SJSA1 (cell line): ENCODE results near the gene LHFPL3. TPM values are rescaled to one million over a fixed set of nuclear protein-coding genes. Genes with fewer than 3 reads are reported as not detected.

ENCODE experiments used
- DNase-seq, 2 experiments: peaks; one replicate each; pipeline ENCODE4 v3.0.0-alpha.2; 2015 to 2020; ENCODE audit warnings: low spot score in 2 of 2, low read depth in 1 of 2
- H3K27ac ChIP-seq: fragments of 250-450 bp; sonication (Bioruptor Pico); 2 replicates; pipeline ENCODE4 v1.5.1; 2020; ENCODE audit warnings: mild to moderate bottlenecking, moderate library complexity
- H3K27me3 ChIP-seq: fragments of 250-450 bp; sonication (Bioruptor Pico); replicated peaks from 2 replicates; pipeline ENCODE4 v1.5.1; 2020; ENCODE audit warnings: mild to moderate bottlenecking, moderate library complexity
- H3K36me3 ChIP-seq: fragments of 250-450 bp; sonication (Bioruptor Pico); 2 replicates; pipeline ENCODE4 v1.5.1; 2020; ENCODE audit warnings: mild to moderate bottlenecking
- H3K4me1 ChIP-seq: fragments of 250-450 bp; sonication (Bioruptor Pico); replicated peaks from 2 replicates; pipeline ENCODE4 v1.6.1; 2021; ENCODE audit warnings: mild to moderate bottlenecking
- H3K4me3 ChIP-seq: fragments of 250-450 bp; sonication (Bioruptor Pico); 2 replicates; pipeline ENCODE4 v1.5.1; 2020; ENCODE audit warnings: mild to moderate bottlenecking
- H3K9me3 ChIP-seq: fragments of 250-450 bp; sonication (Bioruptor Pico); replicated peaks from 2 replicates; pipeline ENCODE4 v1.5.1; 2020; ENCODE audit warnings: mild to moderate bottlenecking
- total RNA-seq: library from RNA; depleted of rRNA; stranded (reverse); fragments of >200 nt; shearing (Covaris generic); gene quantifications from 2 replicates; pipeline ENCODE4 v1.2.3, GENCODE V29; 2014

The LHFPL3 gene
- total RNA-seq, 1 experiment from 2014 or later = not detected

DNA sequence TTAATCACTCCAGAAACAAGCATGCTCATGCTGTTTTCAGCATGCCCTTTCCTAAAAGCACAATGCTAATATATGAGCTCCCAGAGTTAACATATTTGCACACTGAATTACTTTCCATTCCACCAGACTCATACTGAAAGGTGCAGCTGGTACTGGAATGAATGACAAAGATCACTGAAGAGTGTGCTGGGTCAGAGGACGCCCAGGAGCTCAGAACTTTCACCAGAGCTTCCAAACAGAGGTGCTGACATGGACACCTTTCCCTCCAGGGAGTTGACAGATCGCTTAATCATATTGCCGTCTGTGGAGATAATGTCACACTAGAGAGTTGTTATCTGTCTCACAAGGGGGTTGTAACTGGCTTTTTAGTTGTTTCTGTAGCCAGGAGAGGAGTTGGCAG lies 292.9 kb downstream of the LHFPL3 start:
- Histone ChIP-seq H3K4me3 (no peak overlapping the region), H3K27ac (no peak overlapping the region), H3K36me3 (no peaks in the 10 kb centered on the region), H3K4me1 (no peaks in the 10 kb centered on the region), H3K27me3 (no peaks in the 10 kb centered on the region), H3K9me3 (no peaks in the 10 kb centered on the region)
- DNase-seq = no peak

DNA sequence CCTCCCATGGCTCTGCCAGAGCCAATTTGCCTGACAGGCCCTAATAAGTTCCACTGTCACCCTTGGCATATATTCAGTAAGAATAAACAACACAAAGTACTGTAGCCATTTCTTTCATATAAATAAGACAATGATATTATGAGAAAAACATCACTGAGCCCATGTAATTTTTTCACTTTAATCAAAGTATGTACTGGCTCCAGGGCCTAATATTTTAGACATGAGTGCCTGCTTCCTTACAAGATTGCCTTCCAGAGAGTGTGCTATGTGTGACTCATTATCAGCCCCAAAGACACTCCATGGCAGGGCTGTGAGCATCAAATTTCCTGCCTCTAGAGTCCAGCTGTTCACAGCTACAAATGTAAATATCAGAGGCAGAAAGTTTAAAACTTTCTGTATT lies 297.6 kb downstream of the LHFPL3 start:
- no peaks in the 10 kb centered on the region for H3K4me1 ChIP-seq
- DNase-seq = no peak
- H3K27ac ChIP-seq = no peak overlapping the region
- no peak overlapping the region for H3K4me3 ChIP-seq
- H3K9me3 ChIP-seq = no peaks in the 10 kb centered on the region
- H3K27me3 ChIP-seq = no peaks in the 10 kb centered on the region
- no peaks in the 10 kb centered on the region for H3K36me3 ChIP-seq

DNA sequence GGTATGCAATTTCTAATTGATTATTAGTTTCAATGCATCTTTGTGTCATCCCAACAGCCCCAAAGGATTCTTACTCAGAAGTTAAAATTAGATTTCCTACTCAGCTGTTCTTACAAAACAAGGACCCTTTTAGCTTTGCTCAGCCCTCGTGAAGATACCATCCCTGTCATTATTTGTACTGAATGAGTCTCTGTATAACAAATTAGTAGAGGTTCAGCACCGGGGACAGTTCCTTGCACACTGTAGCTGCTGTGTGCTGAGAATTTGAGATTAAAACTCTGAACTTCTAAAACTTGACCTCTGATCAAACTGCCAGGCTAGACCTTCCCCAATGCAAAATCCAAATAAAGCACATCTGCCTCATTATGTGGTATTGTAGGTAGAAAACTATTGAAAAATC lies 299.1 kb downstream of the LHFPL3 start:
- Histone ChIP-seq H3K27me3 (no peaks in the 10 kb centered on the region), H3K36me3 (no peaks in the 10 kb centered on the region), H3K27ac (no peak overlapping the region), H3K4me1 (no peaks in the 10 kb centered on the region), H3K9me3 (no peaks in the 10 kb centered on the region), H3K4me3 (no peak overlapping the region)
- DNase-seq = no peak

DNA sequence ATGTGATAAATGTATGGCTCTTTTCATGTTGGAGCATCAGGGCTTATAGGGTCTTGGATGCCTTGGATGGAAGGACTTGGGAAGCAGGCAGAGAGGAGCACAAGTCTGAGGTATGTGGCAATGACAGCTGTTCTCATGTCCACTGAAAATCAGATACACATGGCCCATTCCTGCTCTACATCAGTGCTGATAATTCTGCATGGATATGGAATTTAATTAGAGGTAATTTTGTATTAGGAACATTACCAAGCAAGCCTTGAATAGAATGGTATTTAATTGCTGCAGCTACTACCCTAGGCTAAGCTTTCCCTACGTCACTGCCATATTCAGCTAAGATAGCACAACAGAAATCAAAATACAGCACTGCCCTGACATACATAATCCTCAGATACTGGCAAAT lies 299.6 kb downstream of the LHFPL3 start:
- H3K27ac ChIP-seq = no peak overlapping the region
- H3K36me3 ChIP-seq = no peaks in the 10 kb centered on the region
- H3K27me3 ChIP-seq = no peaks in the 10 kb centered on the region
- no peak for DNase-seq
- H3K9me3 ChIP-seq = no peaks in the 10 kb centered on the region
- no peak overlapping the region for H3K4me3 ChIP-seq
- no peaks in the 10 kb centered on the region for H3K4me1 ChIP-seq

DNA sequence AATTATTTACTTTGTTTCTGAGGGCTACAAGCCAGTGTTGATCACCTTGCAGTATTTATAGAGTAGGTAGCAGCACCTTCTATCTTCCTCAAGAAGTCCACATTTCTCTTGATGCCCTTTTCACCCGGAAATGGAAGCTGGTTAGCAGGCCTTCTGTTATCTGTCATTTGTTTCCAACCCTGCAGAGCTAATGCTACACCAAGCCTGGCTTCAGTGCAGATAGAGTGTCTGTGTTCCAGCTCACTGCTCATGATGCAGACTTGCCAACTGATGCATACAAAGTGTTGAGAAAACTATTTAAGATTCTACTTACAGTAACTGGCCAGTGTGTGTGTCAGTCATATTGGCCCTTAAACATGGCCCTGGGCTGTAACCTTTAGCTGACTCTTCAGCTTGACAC lies 301.0 kb downstream of the LHFPL3 start:
- no peaks in the 10 kb centered on the region for H3K27me3 ChIP-seq
- no peak overlapping the region for H3K4me3 ChIP-seq
- H3K4me1 ChIP-seq = no peaks in the 10 kb centered on the region
- DNase-seq = no peak
- no peak overlapping the region for H3K27ac ChIP-seq
- no peaks in the 10 kb centered on the region for H3K36me3 ChIP-seq
- no peaks in the 10 kb centered on the region for H3K9me3 ChIP-seq

DNA sequence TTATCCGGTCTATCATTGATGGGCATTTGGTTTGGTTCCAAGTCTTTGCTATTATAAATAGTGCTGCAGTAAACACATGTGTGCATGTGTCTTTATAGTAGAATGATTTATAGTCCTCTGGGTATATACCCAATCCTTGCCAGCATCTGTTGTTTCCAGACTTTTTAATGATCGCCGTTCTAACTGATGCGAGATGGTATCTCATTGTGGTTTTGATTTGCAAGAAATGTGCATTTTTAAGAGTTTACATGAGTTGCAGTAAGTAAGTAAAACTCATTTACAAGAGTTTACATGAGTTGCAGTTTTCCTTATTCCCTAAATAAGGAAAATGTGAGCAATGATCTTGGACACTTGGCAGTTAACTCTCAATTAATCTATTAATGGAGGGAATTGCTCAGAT lies 312.1 kb downstream of the LHFPL3 start:
- Histone ChIP-seq H3K9me3 (no peaks in the 10 kb centered on the region), H3K27me3 (peaks cover 21% of the 10 kb centered on the region), H3K4me1 (no peaks in the 10 kb centered on the region), H3K36me3 (no peaks in the 10 kb centered on the region), H3K4me3 (no peak overlapping the region), H3K27ac (no peak overlapping the region)
- no peak for DNase-seq

DNA sequence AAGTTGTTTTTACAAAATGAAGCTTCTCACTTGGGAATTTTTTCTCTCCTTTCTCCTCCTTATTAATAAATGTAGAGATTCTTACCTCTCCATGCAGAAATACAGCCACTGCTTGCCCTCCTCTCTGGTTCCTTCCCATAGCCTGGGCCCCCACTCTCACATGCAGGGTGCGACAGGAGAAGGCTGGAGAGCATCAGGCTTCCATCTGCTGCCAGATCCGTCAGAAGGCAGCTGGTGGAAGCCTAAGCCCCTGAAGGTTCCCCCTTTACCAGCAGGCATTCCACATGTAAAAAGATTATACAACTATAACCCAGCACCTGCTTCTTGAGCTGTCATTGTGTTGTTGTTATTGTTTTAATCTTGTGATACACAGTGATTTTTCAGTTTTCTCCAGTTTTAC lies 314.2 kb downstream of the LHFPL3 start:
- H3K27me3 ChIP-seq = peaks cover 28% of the 10 kb centered on the region
- no peak overlapping the region for H3K4me3 ChIP-seq
- no peaks in the 10 kb centered on the region for H3K4me1 ChIP-seq
- no peak for DNase-seq
- no peak overlapping the region for H3K27ac ChIP-seq
- H3K9me3 ChIP-seq = no peaks in the 10 kb centered on the region
- no peaks in the 10 kb centered on the region for H3K36me3 ChIP-seq

DNA sequence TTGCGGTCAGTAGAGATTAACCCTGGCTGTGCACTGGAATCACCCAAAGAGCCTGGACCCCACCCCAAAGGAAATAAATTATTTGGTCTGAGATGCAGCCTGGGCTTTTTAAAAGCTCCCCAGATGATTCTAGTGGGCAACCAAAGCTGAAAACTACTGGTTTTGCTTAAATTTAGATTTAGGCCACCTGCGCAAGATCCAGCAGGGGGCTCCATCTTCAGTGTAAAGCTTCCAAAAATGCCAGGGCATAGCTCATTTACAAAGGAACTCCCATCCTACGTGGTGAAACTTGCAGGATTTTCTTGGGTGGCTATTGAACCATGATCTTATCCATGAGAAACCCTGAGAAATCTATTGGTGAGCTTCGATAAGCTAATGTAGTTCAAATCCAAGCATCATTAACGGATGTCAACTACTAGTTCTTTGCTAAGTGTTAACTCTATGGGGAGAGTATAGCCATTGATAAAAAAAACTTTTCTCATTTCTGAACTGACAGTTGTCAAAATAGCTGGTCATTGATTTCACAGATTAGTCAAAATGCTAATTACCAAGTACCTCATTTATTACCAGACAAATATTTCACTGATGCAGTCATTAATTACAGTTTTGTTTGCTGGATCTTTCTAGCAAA lies 315.3 kb downstream of the LHFPL3 start:
- H3K4me1 ChIP-seq = no peaks in the 10 kb centered on the region
- no peak overlapping the region for H3K4me3 ChIP-seq
- H3K36me3 ChIP-seq = no peaks in the 10 kb centered on the region
- H3K9me3 ChIP-seq = no peaks in the 10 kb centered on the region
- H3K27ac ChIP-seq = no peak overlapping the region
- peaks cover 28% of the 10 kb centered on the region for H3K27me3 ChIP-seq
- DNase-seq = no peak

DNA sequence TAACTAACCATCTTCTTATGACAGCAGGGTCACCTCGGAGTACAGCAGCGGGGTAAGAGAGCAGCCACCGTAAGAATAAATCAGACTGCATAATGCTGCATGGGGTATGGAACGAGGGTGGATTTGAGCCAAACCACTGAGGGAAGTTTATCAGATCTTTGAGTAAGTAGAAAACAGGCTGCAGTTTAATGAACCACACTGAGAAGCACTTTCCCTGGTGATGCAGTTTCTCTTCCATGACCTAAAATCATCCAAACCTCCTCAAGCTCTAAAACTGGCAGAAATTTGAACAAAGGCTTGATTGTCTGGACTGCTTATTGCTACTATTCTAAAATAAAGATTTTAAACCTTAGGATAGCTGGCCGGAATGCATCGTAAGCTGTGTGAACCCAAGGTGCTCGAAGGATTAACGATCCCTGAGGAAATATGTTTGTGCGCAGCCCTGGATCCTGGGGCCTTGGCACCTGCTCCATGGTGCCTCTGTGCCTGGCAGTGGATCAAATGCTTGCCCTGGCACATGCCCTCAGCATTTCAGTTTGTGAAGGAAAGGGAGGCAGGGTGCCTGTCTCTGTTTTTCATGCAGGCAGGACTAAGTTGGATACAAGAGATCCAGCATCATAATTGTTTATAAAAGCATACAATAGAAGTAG lies 322.7 kb downstream of the LHFPL3 start:
- peaks cover 8% of the 10 kb centered on the region; the same call in 1 of the 2 replicates for H3K27me3 ChIP-seq
- no peaks in the 10 kb centered on the region for H3K4me1 ChIP-seq
- H3K4me3 ChIP-seq = no peak overlapping the region
- no peak for DNase-seq
- no peaks in the 10 kb centered on the region for H3K9me3 ChIP-seq
- no peak overlapping the region for H3K27ac ChIP-seq
- H3K36me3 ChIP-seq = no peaks in the 10 kb centered on the region

DNA sequence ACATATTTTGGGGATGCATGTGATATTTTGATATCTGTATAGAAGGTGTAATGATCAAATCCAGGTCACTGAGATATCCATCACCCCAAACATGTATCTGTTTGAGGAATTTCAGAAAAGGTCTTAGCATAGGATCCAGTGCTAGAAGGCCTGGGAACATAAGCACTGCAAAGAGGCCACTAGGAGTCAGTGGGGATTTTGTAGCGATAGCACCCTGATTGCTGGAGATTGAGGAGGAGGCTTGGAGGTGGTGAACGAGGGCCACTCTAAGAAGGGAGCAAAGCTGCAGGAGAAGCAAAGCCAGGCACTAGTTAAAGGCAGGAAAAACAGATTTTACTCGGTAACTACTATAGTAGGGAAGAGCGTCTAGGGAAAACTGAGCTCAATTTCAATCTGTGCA lies 324.0 kb downstream of the LHFPL3 start:
- H3K4me3 ChIP-seq = no peak overlapping the region
- H3K27ac ChIP-seq = no peak overlapping the region
- no peaks in the 10 kb centered on the region for H3K36me3 ChIP-seq
- H3K9me3 ChIP-seq = no peaks in the 10 kb centered on the region
- no peaks in the 10 kb centered on the region for H3K4me1 ChIP-seq
- peaks cover 3% of the 10 kb centered on the region; the same call in 1 of the 2 replicates for H3K27me3 ChIP-seq
- no peak for DNase-seq

DNA sequence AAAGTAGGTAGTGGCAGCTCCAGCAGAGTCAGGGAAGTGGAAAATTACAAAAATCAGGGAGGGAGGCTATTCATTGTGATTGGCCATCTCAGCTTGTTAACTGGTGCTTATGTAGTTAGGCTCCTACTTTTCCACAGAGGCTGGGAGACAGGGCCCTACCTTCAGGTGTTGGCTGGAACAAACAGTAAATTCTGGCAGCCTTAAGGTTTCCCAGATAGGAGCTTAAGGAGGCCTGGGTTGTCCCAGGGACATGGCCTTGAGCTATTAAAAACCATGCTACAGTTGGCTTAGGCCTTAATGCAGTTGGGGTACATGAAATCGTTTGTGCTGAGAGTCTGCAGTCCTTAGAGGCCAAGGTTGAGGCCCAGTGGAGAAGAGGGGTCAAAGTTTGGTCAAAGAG lies 324.5 kb downstream of the LHFPL3 start:
- H3K27me3 ChIP-seq = peaks cover 3% of the 10 kb centered on the region; the same call in 1 of the 2 replicates
- DNase-seq = no peak
- H3K4me3 ChIP-seq = no peak overlapping the region
- H3K27ac ChIP-seq = no peak overlapping the region
- no peaks in the 10 kb centered on the region for H3K4me1 ChIP-seq
- H3K9me3 ChIP-seq = no peaks in the 10 kb centered on the region
- no peaks in the 10 kb centered on the region for H3K36me3 ChIP-seq

DNA sequence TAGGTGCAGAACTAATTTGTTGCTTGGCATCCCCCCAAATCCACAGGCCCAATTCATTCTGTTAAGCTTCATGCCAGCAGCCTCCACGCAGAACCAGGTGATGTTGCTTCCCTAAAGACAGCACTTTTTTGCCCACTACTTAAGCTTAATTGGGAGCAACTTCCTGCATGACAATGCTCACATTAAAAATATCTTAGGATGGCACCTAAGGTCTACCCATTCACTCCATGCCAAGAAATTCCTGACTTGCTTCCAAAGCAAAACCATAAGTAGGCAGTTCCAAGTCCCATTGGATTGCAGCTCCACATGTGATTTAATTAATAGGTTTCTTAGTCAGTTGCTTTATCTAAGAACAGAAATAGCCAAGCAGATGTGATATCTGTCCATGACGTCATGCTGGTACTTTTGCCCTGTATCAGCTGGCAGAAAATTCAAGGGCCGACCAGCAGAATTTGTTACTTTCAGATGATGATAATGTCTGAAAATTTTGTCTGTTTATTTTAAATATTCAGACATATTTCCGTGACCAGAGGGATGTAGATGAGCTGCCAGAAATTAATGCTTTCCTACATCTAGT lies 325.5 kb downstream of the LHFPL3 start:
- H3K4me1 ChIP-seq = no peaks in the 10 kb centered on the region
- no peaks in the 10 kb centered on the region for H3K9me3 ChIP-seq
- H3K36me3 ChIP-seq = no peaks in the 10 kb centered on the region
- H3K27me3 ChIP-seq = peaks cover 3% of the 10 kb centered on the region; the same call in 1 of the 2 replicates
- no peak for DNase-seq
- H3K27ac ChIP-seq = no peak overlapping the region
- no peak overlapping the region for H3K4me3 ChIP-seq

DNA sequence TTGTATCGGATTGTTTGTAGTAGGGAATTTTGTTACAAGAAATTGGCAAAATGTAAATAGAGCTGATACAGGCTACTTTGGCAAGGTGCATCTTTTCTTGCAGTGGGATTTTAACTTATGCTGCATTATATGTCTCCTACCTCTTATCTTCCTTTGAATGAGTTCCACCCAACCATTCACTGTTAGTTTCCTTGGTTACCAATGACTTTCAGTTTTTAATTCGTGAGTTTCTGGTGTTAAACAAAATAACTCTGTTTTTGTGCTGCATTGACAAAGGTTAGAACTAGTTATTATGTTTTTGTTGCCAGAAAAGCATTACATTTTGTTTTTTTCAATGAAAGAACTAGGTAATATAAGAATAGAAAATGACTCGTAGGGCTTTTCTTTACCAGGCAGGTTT lies 327.2 kb downstream of the LHFPL3 start:
- Histone ChIP-seq H3K4me1 (no peaks in the 10 kb centered on the region), H3K27ac (no peak overlapping the region), H3K27me3 (peaks cover under 1% of the 10 kb centered on the region; the same call in 1 of the 2 replicates), H3K4me3 (no peak overlapping the region), H3K36me3 (no peaks in the 10 kb centered on the region), H3K9me3 (no peaks in the 10 kb centered on the region)
- DNase-seq = no peak

DNA sequence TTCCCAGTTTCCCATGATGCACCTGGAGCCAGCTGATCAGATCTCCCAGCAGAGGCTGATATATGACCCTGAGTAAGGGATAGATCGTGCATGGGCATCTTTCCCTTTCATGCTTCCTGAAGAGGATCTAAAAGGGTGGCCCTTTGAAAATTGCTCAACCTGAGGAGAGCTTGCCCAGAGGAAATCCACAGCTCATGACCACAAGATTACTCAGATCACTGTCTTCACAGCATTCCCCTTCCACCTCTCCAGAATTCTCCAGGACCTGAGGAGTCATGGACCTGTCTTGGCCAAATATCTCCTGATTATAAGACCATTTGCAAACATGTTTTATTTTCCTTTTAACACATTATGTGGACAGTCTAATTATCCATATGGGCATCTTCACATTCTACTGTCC lies 328.1 kb downstream of the LHFPL3 start:
- H3K27me3 ChIP-seq = no peaks in the 10 kb centered on the region; the same call in 1 of the 2 replicates
- no peaks in the 10 kb centered on the region for H3K36me3 ChIP-seq
- H3K4me1 ChIP-seq = no peaks in the 10 kb centered on the region
- DNase-seq = no peak
- H3K27ac ChIP-seq = no peak overlapping the region
- no peaks in the 10 kb centered on the region for H3K9me3 ChIP-seq
- no peak overlapping the region for H3K4me3 ChIP-seq
